Fibroblast of pulmonary artery (primary cell): Measurements from ENCODE around the gene ALDH3B2.

Experiments
- DNase-seq: peaks from one replicate; pipeline ENCODE4 v3.0.0-alpha.2; 2010; ENCODE audit warnings: low read depth
- H3K4me3 ChIP-seq: replicated peaks from 2 replicates; pipeline ENCODE4 v1.5.1; 2011; ENCODE audit warnings: low read depth, mild to moderate bottlenecking, control low read depth, low read length, moderate library complexity
- TF ChIP-seq, protein P1 (sequence below): IDR thresholded peaks from 2 replicates; pipeline ENCODE4 v1.5.1; 2011; ENCODE audit warnings: mild to moderate bottlenecking, control low read depth, low read length, inconsistent platforms; ENCODE audit errors: missing control alignments

Gene ALDH3B2

DNA sequence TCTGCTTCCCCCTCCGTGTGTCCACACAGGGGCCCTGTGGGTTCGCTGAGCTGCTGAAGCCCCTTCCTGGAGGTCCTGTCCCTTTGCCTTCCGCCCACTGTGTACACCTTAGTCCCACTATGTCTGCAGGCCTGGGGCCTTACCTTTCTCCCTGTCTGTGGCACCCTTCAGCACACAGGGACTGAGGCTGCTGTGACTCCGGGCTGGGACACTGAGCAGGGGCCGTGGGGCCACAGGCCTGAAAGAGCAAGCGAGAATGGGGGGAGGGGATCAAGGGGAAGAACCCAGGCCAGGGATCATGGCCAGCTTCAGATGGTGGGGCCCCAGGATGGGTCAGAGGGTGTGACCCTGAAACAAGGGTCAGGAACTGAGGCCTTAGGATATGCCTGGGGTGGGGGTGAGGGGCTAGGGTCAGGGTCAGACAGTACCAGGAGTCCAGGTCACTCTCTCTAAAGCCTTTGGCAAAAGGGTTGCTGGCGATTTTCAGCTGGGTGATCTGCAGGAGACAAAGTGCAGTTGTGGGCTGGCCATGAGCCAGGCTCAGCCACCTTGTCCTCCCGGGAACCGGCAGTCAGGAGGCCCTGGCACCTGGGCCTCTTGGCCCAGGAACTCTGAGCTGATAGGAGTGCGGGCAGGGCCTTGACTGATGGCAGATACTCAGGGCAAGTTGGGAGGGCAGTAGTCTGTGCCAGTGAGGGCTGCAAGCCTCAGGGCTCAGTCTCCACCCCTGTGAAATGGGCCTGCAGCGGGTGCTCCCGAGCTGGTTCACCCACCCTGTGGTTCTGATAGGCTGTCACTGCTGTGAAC is 42.0 kb downstream of the ALDH3B2 start:
- TF ChIP-seq, protein P1, sequence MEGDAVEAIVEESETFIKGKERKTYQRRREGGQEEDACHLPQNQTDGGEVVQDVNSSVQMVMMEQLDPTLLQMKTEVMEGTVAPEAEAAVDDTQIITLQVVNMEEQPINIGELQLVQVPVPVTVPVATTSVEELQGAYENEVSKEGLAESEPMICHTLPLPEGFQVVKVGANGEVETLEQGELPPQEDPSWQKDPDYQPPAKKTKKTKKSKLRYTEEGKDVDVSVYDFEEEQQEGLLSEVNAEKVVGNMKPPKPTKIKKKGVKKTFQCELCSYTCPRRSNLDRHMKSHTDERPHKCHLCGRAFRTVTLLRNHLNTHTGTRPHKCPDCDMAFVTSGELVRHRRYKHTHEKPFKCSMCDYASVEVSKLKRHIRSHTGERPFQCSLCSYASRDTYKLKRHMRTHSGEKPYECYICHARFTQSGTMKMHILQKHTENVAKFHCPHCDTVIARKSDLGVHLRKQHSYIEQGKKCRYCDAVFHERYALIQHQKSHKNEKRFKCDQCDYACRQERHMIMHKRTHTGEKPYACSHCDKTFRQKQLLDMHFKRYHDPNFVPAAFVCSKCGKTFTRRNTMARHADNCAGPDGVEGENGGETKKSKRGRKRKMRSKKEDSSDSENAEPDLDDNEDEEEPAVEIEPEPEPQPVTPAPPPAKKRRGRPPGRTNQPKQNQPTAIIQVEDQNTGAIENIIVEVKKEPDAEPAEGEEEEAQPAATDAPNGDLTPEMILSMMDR, result no peak
- no peak overlapping the region for H3K4me3 ChIP-seq
- no peak for DNase-seq

DNA sequence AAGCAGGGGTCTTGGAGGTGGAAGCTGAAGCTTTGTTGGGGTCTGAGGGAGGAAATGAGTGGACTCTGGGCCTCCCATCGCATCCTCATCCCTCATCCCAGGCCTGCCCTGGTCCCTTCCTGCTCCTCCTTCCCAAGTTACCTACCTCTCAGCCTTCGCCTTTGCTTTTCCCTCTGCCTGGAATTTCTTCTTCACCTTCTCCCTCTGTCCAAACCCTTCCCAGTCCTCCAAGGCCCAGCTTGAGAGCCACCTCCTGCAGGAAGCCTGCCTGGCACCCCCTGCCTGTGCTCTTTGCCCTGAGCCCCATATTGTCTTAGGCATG is 42.6 kb downstream of the ALDH3B2 start:
- TF ChIP-seq, protein P1, result no peak
- DNase-seq, result no peak
- H3K4me3 ChIP-seq, result no peak overlapping the region

DNA sequence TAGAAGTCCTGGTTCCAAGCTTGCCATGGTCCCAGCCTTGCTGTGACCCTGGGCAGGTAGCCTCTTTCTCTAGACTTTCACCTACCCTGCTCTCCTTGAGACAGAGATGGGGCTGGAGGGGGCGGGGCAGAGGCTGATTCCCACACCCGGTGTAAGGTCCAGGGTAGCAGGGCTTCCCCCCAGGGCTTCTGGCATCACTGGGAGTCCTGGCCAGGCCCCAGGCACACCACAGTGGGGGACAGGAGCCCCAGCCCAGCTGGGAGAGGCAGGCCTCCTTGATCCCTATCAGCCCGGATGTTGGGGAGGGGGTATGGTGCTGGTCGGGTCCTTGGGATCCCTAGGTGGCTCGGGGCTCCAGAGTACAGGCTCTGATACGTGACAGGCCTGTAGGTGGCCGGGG is 43.0 kb downstream of the ALDH3B2 start:
- no peak for DNase-seq
- TF ChIP-seq, protein P1, result no peak
- H3K4me3 ChIP-seq, result no peak overlapping the region

DNA sequence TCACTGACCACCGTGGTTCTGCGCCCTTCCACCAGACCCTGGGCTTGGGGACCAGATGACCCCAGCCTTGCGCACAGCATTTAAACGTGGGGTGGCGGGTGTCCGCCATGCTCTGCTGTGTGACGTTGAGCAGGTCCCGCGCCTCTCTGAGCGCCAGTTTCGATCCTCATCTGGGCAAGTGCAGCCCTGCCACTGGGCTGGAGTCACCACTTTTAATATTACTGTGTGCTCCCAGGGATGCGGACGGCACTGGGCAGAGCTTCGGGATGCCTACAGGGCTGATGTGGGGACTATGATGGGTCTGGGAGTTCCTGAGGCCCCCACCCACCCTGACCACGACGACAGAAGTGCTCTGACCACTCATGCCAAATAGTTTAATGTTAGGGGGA is 43.5 kb downstream of the ALDH3B2 start:
- no peak for DNase-seq
- TF ChIP-seq, protein P1, result no peak
- H3K4me3 ChIP-seq, result peak overlapping the region; percentile 70

DNA sequence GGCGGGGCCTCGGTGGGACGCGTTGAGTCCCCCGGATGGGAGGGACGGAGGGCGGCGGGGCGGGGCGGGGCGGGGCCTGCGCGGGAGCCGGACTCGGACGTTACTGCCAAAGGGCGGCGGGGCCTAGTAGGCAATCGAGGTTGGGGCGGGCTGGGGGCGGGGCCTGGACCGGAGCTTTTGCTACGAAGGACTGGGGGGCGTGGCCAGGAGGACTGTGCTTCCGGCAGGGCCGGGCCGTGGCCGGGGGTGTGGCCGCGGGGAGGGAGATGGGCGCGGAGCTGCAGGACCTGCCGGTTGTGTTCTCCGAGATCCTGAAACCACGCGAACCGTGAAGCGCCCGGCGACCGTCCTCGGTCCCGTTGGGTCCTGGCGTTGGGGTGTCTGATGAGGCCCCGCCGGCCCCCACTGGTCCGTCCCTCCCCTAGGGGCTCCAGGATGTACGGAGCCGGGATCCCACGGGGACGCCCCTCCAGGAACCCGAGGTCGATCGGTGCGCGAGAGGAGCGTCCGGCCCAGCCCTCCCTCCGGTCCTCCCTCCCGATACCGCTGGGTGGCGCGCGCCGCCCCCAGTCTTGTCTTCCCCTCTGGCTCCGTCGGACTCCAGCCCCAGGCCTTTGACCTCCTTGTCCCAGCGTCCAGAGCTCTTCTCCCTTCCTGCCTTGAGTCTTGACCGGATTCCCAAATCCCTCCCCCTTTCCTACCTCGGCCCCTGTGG is 44.0 kb downstream of the ALDH3B2 start:
- H3K4me3 ChIP-seq, result peak overlapping the region; percentile 70
- TF ChIP-seq, protein P1, result peak; percentile 53
- DNase-seq, result peak; percentile 97

DNA sequence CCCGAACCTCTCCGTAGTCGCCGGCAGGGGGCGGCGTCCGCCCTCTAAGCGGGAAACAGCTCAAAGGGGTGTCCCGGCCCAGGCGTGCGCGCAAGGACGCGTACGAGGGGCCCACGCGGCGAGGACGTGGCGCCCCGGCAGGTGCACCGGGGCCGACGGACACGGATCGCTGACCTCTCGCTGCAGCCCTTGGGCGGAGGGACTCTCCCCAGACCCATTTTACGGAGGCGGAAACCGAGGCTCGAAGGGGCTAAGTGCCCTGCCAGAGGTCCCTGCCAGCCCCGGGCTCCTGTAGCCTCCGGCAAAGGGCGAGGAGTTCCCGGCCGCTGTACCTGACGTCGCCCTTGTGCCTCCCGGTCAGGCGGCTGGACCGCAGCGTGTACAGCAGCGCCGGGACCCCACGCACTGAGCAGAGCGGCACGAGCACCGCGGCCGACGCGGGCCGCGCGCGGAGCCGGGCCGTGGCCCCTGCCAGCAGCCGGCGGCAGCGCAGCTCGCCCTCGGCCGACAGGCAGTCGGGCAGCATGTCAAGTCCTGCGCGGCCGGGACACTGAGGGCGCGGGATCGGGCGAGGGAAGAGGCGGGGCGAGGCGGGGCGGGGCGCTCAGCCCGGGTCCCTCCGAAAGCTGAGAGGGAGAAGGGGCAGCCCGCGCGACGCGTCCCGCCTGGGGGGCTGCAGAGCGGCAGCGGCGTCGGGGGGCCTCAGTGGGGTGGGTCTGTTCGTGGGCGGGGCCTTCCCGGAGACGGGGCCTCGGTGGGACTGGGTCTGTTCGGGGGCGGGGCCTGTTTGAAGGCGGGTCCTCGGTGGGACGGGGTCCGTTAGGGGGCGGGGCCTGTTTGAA is 44.8 kb downstream of the ALDH3B2 start, which contains the start of gene NUDT8:
NUDT8 (minus strand) TSS at position 552 of the 842 bp plus-strand sequence; CDS start at position 526, 26 bp downstream.
- H3K4me3 ChIP-seq, result peak within 1 kb of the TSS; percentile 70
- DNase-seq, result peak; percentile 78
- TF ChIP-seq, protein P1, result peak; percentile 65
